NB4 (cell line): ENCODE data around the gene KLC1.

Experiments
- DNase-seq: peaks from one replicate; pipeline ENCODE4 v3.0.0; 2010; ENCODE audit warnings: low read depth
- H3K4me3 ChIP-seq: one replicate; pipeline ENCODE4 v1.5.1; 2011; ENCODE audit warnings: mild to moderate bottlenecking, low read depth, low read length, moderate library complexity
- MYC ChIP-seq: IDR thresholded peaks from 2 replicates; pipeline ENCODE4 v1.6.1; 2011; ENCODE audit warnings: low read depth, low read length
- POLR2A ChIP-seq: IDR thresholded peaks from 2 replicates; pipeline ENCODE4 v1.6.1; 2011; ENCODE audit warnings: mild to moderate bottlenecking; ENCODE audit not compliant: insufficient read length; ENCODE audit errors: extremely low read depth
- TF ChIP-seq, protein P1 (sequence below): IDR thresholded peaks from 2 replicates; pipeline ENCODE4 v1.6.1; 2011; ENCODE audit warnings: low read depth, low read length
- TF ChIP-seq, protein P2 (sequence below): IDR thresholded peaks from one replicate; pipeline ENCODE4 v1.5.1; 2012; ENCODE audit warnings: low read depth, low read length

Gene KLC1

DNA sequence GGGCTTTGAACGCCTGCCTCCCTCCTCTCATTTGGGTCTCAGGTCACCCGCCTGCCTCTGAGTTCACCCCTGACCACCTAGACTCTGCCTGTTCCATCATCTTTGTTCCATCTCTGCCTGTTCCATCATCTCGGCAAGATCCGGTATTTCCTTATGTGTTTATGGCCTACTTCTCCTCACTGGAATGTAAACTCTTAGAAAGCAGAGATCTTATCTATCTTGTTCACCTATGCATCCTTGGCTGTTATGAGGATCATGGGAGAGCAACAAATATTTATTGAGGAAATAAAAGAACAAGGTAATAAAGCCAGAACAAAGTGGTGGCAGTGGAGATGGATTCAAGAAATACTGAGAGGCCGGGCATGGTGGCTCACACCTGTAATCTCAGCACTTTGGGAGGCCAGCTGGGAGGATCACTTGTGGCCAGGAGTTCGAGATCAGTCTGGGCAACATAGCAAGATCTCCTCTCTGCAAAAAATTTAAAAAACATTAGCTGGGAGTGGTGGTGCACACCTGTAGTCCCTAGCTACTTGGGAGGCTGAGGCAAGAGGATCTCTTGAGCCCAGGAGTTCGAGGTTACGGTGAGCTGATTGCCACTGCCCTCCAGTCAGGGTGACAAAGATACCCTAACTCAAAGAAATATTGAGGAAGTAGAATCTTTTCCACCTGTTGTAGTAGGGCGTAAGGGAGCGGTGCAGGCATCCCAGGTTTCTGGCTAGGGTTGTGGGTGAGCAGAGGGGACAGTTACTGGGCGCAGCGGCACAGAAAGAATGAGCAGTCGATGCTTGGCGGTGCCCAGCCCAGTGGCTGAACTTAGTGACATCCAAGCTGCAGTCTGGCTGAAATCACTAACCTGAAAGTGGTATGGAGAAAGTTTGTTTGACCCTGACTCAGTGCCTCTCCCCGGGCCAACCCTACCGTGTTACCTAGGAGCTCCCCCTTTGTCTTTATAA is 1.7 kb upstream of the KLC1 start:
- TF ChIP-seq, protein P1, sequence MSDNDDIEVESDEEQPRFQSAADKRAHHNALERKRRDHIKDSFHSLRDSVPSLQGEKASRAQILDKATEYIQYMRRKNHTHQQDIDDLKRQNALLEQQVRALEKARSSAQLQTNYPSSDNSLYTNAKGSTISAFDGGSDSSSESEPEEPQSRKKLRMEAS = no peak
- TF ChIP-seq POLR2A (no peak), MYC (no peak)
- TF ChIP-seq, protein P2, sequence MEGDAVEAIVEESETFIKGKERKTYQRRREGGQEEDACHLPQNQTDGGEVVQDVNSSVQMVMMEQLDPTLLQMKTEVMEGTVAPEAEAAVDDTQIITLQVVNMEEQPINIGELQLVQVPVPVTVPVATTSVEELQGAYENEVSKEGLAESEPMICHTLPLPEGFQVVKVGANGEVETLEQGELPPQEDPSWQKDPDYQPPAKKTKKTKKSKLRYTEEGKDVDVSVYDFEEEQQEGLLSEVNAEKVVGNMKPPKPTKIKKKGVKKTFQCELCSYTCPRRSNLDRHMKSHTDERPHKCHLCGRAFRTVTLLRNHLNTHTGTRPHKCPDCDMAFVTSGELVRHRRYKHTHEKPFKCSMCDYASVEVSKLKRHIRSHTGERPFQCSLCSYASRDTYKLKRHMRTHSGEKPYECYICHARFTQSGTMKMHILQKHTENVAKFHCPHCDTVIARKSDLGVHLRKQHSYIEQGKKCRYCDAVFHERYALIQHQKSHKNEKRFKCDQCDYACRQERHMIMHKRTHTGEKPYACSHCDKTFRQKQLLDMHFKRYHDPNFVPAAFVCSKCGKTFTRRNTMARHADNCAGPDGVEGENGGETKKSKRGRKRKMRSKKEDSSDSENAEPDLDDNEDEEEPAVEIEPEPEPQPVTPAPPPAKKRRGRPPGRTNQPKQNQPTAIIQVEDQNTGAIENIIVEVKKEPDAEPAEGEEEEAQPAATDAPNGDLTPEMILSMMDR = no peak
- H3K4me3 ChIP-seq = no peak overlapping the region
- no peak for DNase-seq

DNA sequence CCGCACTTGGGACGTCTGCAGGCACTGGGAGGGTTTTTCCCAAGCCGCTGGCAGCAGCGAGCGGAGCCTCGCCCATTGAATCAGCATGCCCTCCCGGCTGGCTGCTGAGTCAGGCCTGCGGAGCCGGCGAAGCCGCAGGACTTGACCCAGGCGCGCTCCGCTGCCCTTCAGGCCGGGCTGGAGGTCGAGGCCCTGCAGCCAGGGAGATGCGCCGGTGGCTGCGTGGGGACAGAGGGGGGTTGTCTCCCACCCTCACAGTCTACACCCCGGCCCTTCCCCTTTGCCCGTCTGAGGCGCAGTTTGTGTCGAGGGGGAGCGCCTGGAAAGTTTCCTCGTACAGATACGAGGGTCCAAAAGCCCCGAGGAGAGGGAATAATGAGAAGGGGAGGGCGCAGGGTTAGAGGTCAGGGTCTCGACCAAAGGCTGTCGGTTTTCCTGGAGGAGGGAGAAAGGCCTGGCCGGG is 759 bp upstream of the KLC1 start:
- peak overlapping the region; percentile 68 for H3K4me3 ChIP-seq
- peak; percentile 28 for DNase-seq
- no peak for TF ChIP-seq MYC
- TF ChIP-seq, protein P2 = no peak
- TF ChIP-seq, protein P1 = no peak
- TF ChIP-seq POLR2A = no peak

DNA sequence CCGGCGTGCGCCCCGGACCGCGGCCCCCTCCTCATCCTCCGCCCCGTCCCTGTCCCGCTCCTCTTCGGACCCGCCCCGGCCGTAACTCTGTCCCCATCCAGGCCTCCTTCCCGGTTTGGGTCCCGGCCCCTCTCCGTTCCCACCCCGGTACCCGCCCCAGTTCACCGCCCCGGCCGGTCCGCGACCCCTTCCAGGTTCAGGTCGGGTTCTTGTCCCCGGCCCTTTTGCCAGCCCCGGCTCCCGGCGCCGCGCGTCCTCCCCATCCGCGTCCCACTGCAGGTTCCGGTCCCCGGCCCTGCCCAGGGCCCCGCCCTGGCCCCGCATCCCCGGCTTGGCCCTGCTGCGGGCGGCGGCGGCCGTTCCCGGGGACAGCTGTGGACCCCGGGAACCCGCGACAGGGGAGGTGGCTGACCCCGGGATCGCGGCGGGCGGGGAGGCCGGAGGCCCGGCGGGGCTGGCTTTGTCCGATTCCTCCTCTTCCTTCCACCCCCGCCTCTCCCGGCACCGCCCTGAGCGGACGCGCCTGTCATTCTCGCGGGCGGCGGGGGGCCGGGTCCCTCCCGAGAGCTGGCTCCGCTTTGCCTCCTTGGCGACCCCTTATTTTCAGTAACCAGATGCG is 601 bp downstream of the KLC1 start:
- DNase-seq = peak; percentile 51
- TF ChIP-seq, protein P2 = no peak
- TF ChIP-seq MYC (no peak), POLR2A (no peak)
- TF ChIP-seq, protein P1 = no peak
- H3K4me3 ChIP-seq = peak overlapping the region; percentile 80

DNA sequence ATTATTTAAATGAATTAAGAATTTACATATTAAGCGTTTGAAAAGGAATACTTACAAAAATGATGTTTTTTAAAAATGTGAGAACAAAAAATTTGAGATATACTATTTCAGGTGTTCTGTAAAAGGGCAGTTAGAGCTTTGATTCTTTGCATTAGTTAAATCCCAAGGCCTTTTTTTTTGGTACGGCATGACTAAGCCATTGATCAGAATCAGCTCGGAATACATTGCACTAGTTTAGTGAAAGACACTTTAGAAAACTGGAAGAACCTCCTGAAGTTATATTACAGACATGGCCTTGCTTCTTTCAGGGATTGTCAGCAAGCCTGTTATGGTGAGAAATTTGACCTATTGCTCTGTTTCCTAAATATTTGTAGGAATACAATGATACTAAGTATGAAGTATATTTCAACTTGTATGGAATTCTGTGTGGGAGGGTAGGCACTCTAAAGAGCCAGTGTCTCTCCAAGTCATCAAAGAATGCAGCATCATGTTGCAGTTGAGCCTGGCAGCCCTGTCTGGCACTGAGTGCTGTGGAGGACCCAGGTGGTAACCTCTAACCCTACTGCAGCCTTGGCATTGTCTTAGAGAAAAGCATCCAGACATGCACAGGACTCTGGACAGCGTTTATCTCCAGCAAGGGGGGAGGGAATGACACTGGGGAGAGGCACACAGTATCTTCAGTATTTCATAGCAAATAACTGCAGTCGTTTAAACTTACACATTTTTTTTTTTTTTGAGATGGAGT is 1.5 kb downstream of the KLC1 start:
- TF ChIP-seq, protein P2 = no peak
- TF ChIP-seq POLR2A (no peak), MYC (no peak)
- TF ChIP-seq, protein P1 = no peak
- H3K4me3 ChIP-seq = peak overlapping the region; percentile 80
- no peak for DNase-seq

DNA sequence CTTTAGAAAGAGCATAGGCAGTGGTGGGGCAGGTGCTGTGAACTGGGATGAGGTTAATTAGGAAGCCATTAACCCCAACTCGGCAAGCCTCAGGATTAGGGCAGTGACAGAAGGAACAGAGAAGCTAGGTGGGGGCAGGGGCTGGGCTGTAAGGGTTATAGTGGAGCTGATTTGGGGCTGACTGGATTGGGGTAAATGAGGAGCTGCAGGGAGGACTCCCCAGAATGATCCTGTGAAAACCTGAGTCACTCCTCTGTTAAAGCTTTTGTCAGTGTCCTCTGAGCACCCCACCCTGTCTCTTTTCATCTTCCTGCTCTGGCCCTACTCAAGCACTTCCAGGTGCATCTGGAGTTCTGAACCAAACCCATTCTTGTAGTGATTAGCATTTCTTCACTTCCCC is 4.4 kb downstream of the KLC1 start:
- no peak for DNase-seq
- H3K4me3 ChIP-seq = no peak overlapping the region
- TF ChIP-seq, protein P1 = no peak
- TF ChIP-seq, protein P2 = no peak
- TF ChIP-seq MYC (no peak), POLR2A (no peak)
